ENCODE results near the gene KDM5C. TPM values are rescaled to one million over a fixed set of nuclear protein-coding genes. Genes with fewer than 3 reads are reported as not detected.

The KDM5C gene
- total and polyA plus RNA-seq, 9 of the 15 experiments (the other 6 are each of a cell fraction or from before 2014, with no cell fraction given) = 0.62 to 136 (median 52.4) TPM

DNA sequence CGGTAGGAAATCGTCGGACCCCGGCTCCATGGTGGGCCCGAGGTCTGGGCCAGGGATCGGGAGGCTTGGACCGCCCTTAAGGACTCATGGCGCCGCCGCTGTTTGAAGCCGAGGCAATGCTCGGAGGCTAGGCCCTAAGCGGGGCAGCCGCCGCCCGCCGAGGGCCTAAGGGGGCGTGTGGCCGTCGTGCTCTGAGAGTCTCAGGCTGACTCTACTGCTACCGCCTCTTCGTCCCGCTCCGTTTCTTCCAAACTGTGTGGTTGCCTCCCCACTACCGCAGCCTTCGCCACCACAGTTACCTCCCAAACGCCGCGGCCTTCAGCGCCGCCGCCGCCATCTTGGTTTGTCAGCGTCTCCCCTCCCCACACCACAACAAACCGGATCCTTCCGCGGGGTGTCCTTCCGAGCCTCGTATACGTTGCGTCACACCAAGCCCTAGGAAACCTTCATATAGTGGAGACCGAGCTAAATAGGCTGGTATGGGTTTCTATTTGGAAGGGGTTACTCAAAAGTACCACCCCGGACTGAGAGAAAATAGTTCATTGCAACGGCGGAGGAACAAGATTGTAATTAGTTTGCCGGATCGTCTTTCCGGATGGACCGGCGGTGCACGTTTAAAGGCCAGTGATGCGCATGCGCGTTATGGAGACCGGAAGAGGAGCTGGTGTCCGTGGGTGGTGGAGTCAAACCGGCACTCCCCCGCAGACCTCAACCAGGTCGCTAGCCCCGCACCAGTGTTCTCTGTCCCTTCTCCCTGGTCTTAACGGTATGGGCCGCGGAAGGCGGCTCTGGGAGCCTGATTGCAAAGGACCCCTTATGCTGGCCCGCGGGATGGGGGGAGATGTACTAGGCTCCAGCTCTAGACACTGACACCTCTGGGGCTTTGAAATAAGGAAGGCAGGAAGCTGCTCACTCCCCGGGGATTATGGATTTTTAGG is at the start of gene KDM5C (continued):
- TF ChIP-seq CHD1 (IDR thresholded peaks at IDR 0.05; ENCODE audit: low read length) (peak; percentile 85), ZNF121 (CRISPR knock-in tag; conservative IDR thresholded peaks at IDR 0.05) (no peak), ZNF699 (CRISPR knock-in tag; IDR thresholded peaks at IDR 0.05; ENCODE audit: insufficient replicate concordance) (no peak), ZNF316 (IDR thresholded peaks at IDR 0.05) (no peak), SP1 (CRISPR knock-in tag; IDR thresholded peaks at IDR 0.05) (peak; percentile 55; the same call in 1 of the 2 replicates), NFE2L1 (tag; IDR thresholded peaks at IDR 0.05; ENCODE audit: borderline replicate concordance, low read depth) (no peak), MYBL2 (IDR thresholded peaks at IDR 0.05; ENCODE audit: low read depth) (peak; percentile 25; the same call in 1 of the 2 replicates), MYBL2 (CRISPR knock-in tag; IDR thresholded peaks at IDR 0.05; ENCODE audit: borderline replicate concordance) (no peak), JUNB (CRISPR knock-in tag; conservative IDR thresholded peaks at IDR 0.05) (no peak), ZNF253 (CRISPR knock-in tag; conservative IDR thresholded peaks at IDR 0.05) (no peak)
- TF ChIP-seq, protein P1, sequence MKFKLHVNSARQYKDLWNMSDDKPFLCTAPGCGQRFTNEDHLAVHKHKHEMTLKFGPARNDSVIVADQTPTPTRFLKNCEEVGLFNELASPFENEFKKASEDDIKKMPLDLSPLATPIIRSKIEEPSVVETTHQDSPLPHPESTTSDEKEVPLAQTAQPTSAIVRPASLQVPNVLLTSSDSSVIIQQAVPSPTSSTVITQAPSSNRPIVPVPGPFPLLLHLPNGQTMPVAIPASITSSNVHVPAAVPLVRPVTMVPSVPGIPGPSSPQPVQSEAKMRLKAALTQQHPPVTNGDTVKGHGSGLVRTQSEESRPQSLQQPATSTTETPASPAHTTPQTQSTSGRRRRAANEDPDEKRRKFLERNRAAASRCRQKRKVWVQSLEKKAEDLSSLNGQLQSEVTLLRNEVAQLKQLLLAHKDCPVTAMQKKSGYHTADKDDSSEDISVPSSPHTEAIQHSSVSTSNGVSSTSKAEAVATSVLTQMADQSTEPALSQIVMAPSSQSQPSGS (CRISPR knock-in tag; IDR thresholded peaks at IDR 0.05) = no peak
- TF ChIP-seq, protein P2, sequence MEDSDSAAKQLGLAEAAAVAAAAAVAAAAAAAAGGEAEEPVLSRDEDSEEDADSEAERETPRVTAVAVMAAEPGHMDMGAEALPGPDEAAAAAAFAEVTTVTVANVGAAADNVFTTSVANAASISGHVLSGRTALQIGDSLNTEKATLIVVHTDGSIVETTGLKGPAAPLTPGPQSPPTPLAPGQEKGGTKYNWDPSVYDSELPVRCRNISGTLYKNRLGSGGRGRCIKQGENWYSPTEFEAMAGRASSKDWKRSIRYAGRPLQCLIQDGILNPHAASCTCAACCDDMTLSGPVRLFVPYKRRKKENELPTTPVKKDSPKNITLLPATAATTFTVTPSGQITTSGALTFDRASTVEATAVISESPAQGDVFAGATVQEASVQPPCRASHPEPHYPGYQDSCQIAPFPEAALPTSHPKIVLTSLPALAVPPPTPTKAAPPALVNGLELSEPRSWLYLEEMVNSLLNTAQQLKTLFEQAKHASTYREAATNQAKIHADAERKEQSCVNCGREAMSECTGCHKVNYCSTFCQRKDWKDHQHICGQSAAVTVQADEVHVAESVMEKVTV (CRISPR knock-in tag; IDR thresholded peaks at IDR 0.05) = no peak
- TF ChIP-seq, protein P3, sequence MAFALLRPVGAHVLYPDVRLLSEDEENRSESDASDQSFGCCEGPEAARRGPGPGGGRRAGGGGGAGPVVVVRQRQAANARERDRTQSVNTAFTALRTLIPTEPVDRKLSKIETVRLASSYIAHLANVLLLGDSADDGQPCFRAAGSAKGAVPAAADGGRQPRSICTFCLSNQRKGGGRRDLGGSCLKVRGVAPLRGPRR (CRISPR knock-in tag; IDR thresholded peaks at IDR 0.05) = no peak
- TF ChIP-seq, protein P4, sequence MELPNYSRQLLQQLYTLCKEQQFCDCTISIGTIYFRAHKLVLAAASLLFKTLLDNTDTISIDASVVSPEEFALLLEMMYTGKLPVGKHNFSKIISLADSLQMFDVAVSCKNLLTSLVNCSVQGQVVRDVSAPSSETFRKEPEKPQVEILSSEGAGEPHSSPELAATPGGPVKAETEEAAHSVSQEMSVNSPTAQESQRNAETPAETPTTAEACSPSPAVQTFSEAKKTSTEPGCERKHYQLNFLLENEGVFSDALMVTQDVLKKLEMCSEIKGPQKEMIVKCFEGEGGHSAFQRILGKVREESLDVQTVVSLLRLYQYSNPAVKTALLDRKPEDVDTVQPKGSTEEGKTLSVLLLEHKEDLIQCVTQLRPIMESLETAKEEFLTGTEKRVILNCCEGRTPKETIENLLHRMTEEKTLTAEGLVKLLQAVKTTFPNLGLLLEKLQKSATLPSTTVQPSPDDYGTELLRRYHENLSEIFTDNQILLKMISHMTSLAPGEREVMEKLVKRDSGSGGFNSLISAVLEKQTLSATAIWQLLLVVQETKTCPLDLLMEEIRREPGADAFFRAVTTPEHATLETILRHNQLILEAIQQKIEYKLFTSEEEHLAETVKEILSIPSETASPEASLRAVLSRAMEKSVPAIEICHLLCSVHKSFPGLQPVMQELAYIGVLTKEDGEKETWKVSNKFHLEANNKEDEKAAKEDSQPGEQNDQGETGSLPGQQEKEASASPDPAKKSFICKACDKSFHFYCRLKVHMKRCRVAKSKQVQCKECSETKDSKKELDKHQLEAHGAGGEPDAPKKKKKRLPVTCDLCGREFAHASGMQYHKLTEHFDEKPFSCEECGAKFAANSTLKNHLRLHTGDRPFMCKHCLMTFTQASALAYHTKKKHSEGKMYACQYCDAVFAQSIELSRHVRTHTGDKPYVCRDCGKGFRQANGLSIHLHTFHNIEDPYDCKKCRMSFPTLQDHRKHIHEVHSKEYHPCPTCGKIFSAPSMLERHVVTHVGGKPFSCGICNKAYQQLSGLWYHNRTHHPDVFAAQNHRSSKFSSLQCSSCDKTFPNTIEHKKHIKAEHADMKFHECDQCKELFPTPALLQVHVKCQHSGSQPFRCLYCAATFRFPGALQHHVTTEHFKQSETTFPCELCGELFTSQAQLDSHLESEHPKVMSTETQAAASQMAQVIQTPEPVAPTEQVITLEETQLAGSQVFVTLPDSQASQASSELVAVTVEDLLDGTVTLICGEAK (IDR thresholded peaks at IDR 0.05) = peak; percentile 77
- TF ChIP-seq, protein P4 (CRISPR knock-in tag; IDR thresholded peaks at IDR 0.05) = no peak
